ENCODE measurements around the gene RCOR2. TPM values are rescaled to one million over a fixed set of nuclear protein-coding genes. Genes with fewer than 3 reads are reported as not detected.
"Not testable (repeated sequence)": the region's sequence is repeated elsewhere in the genome, so short reads cannot be mapped to it uniquely, and the experiment has no call there.

RCOR2 gene
- polyA plus RNA-seq, 3 donors: 10.4 to 11.8 (median 11.4) TPM

DNA sequence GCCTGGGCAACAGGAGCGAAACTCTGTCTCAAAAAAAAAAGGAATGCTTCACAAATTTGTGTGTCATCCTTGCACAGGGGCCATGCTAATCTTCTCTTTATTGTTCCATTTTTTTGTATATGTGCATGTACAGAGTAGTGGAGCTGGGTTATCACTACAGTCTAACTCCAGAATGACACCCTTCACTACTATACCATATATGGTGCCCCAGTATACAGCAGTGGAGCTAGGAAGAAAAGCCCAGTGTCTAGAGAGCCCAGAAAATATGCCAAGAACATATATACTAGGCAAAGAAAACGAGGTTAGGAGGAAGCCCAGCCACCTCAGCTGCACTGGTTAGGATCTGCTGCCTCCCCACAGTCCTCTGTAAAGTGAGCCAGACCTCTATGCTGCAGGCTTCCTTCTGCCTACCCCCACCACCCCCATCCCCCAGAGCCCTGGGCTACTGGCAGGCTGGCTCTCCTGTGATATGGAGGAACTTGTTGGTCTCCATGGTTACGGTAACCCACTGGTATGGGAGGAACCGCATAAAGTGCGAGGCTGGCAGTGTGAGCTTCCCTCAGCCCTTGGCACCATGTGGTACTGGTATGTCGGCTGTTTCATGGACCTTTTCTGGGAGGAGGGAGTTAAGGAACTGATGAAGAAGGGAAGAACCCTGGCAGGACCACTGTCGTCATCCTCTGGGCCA, 34.3 kb downstream of the RCOR2 start:
- no peak for DNase-seq (ENCODE audit: low read depth in 3 of 3, low spot score in 2 of 3)

DNA sequence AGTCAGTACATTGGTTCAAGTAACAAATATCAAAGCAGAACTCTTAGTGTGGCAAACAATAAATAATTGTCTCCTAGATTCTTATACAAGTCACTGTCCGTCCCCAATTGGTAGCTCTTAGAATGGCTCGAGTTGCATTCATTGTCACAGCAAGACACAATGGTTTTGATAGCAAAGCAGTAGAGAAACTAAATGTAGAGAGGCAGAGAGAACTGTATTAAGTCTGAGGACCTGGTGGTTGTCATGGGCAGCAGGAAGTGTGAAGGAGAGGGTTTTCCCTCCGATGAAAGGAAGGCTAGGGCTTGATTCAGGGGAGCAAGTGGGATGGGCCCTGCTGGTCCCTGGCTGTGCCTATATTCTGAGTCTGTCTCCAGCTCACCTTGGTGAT, 36.6 kb downstream of the RCOR2 start:
- no peak for DNase-seq (ENCODE audit: low read depth in 3 of 3, low spot score in 2 of 3)

DNA sequence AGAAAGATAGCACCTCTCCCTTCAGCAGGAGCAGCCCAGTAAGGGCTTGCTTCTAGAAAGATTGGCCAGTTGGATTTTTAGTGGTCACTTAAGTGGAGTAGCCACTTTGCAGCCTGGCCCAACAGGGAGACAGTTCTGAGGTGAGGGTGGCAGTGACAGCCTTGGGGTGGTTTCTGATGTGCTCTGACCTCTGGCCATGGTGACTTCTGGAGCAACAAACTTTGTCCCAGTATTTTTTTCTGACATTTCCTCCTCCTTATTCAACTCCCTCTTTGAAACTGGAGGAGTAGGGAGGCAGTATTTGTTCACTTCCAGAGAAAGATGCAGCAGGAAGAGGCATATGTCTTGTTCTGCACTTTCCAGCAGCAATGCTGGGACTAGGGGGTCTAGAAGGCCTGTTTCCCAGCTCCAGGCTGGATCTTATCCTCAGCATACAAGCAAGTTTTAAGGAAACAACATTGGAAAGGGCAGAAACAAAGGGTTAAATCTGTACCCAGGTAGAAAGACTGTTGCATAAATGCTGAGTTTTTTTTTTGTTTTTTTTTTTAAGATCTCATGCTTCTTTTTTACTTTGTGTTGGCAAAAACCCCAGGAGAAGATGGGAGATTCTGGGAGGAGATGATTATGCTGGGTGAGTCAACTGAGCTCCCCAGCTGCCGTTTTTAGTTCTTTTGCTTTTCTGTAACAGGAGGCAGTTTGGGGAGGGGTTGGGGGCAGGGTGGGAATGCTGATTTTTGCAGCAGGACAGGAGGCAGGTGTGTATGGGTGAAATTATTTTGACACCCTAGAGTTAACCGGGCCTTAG, 37.2 kb downstream of the RCOR2 start:
- no peak for DNase-seq (ENCODE audit: low read depth in 3 of 3, low spot score in 2 of 3)

DNA sequence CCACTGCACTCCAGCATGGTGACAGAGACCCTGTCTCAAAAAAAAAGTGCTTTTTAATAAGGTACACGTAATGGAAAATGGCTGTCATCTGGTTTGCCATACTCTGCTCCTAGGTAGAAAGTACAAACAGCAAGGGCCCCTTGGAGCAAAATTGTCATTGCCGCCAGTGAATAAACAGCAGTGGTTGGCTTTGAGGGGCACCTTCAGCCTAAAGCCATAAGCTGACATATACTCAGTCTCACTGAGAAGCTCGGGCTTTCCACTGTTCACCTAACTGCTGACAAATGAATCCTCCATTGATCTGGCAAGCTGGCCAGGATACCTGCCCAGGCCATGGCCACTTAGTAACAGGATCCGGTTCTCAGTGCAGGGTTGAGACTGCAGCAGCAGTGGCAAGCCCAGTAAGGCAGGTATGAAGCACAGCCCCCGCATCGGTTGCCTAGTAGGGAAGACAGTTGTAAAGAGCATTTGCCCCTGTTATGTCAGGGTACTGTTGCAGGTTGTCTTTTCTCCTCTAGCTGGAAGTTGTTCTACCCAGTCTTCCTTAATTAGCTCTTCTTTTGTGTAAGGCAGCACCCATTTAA, 39.2 kb downstream of the RCOR2 start:
- DNase-seq (ENCODE audit: low read depth in 3 of 3, low spot score in 2 of 3): no peak

DNA sequence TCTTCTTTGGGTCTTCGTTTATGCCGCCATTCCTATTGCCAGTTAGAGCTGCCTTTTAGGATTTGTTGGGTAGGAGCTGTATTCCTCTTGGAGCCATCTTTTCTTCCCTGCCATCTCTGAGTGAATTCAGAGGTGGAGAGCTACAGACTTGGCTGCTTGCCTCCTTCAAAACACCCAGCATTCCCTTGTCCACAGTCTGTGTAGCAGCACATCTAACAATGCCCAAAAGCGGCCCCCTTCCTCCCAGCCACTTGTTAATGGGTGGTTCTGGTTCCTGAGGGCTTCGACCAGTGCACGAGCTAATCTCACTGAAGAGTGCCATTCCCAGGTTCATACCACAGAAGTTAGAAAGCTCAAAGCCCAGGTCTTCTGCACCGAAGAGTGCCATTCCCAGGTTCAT, 40.3 kb downstream of the RCOR2 start:
- DNase-seq (ENCODE audit: low read depth in 3 of 3, low spot score in 2 of 3): no peak

DNA sequence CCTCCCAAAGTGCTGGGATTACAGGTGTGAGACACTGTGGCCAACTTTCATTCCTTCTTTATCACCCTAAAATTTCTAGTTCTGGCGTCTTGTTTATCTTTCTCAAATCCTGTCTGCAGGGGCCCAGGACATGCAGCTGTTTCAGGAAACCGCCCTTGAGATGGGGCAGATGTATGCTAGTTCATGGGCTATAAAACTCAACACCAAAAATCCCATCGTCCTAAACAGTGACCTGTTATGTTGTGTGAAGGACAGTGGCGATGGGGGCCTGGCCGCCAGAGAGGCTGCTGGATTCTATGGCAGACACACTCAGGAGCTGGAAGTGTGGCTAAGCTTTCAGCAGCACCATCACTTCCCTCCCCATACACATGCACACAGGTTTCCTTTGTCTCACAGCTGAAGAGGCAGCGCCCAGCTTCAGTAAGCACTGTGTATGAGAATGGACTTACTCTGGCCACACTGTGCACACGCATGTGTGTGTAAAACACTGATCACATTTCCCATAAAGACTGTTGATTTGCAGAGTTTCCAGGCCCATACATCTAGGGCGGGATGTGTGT, 41.4 kb downstream of the RCOR2 start:
- no peak for DNase-seq (ENCODE audit: low read depth in 3 of 3, low spot score in 2 of 3)

DNA sequence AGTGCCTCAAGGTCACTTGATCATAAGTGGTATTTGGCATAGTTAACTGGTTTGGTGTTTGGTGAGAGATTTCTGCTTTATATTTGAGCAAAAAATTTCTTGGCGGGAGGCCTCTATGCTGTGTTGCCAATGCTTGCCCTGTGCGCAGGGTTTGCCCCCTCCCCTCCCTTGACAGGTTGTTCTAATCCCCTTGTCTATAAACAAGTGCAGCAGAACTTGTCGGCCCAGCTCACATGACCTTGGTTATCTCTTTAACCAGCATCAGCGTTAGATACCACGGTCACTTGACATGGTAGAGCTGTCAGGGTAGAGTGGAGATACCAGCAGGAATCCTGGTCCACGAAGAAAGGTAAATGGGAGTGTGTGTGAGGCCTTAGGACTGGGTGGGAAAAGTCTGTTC, 42.5 kb downstream of the RCOR2 start:
- no peak for DNase-seq (ENCODE audit: low read depth in 3 of 3, low spot score in 2 of 3)

DNA sequence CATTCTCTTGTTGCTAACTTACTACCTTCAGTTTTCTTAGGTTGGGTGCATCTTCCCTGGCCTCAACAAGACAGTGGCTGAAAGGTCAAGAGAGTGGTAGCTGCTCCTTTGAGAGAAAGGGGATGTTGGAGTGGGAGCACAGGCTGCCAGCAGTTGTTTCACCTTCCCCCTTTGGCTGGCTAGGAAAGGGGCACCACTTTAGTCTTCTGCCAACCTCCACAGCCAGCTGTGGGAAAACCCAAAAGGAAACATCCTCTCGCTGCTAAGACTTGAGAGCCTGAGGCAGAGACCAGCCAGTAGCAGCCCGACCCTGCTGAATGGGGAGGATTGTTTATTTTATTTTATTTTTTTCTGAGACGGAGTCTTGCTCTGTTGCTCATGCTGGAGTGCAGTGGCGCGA, 43.7 kb downstream of the RCOR2 start:
- no peak for DNase-seq (ENCODE audit: low read depth in 3 of 3, low spot score in 2 of 3)

DNA sequence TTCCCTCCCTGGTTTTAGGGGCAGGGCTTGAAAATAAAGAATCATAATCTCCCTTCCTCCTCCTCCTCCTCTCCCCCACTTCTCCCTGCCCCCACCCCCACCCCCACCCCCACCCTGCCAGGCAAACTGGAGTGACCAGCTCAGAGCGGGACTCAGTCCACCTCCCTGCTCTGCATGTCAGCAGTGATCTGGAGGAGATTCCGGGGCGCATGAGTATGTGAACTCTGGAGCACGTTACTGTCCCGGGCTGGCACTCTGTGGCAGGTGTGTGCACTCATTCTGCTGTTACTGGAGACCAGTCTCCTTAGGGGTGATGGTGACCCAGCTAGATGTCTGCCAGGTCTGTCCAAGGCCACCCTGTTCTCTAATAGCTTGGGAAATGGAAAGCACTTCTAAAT, 44.2 kb downstream of the RCOR2 start:
- no peak for DNase-seq (ENCODE audit: low read depth in 3 of 3, low spot score in 2 of 3)

DNA sequence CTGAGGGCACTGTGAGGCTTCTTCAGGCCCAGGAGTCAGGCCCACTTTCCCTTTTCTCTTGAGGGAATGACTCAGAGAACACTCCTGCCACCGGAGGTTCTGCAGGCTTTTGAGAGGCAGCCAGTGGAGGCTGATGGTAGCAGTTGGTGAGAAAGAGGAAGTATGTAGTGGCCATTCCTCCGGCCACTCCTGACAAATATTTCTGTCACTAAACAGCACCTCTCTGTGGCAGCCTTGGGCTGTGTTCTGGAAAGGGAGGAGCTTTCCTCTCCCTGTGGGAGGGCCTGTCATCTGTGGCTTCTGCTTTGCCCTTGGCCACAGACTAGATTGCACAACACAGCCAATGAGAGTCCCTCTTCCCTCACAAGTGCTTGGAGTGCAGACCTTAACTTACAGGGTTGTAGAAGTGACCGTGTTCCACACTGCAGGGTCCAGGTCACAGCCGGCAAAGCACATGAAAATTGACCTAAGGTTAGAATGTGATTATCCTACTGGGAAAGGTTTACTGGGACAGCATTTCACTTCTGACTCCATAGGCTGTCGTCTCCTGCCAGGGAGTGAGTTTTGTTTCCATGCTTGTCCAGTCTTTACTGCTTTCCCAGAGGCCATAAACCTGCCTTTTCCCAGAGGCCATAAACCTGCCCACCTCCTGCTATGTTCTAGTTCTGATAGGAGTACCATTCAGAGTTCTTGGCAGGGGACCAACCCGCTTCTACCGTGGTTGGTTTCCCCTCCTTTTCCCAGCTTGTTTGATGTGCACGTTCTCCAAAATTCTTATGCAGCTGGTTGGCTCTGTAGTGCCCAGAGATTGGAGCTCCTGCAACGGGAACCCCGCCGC, 44.8 kb downstream of the RCOR2 start:
- DNase-seq (ENCODE audit: low read depth in 3 of 3, low spot score in 2 of 3): peak in 1 of 3 donors; percentile 54

DNA sequence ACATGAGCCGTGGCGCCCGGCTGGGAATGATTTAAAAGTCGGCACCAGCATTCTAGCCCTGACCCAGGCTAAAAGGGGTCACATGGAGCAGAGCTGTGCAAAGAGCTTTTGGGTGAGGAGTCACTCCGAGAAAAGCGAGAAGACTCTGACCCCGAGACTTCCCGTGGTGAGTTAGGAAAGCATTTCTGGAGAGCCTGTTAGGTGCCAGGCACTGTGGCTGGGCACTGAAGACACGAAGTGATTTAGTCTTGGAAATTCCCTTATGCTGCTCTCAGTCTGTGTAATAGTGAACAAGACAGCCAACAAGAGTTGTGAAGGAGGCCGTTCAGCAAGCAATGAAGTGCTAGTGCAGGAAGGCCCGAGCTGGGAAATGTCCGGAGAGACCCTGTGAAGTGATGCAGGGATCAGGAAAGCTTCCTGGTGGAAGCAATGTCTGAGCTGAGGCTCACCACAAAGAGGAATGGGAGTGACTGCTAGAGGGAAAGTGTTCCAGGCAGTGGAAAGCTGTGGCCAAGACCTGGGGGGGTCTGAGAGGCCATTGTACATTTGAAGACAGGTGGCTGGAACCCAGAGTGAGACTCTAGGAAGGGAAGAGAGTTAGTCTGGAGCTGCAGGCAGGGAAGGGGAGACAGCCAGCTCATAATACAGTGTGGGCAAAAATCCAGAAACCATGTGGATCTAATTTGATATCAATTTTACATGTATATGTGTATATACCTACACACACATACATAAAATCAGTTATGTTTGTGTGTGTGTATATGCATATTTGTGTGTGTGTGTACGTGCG, 46.4 kb downstream of the RCOR2 start:
- no peak for DNase-seq (ENCODE audit: low read depth in 3 of 3, low spot score in 2 of 3)

DNA sequence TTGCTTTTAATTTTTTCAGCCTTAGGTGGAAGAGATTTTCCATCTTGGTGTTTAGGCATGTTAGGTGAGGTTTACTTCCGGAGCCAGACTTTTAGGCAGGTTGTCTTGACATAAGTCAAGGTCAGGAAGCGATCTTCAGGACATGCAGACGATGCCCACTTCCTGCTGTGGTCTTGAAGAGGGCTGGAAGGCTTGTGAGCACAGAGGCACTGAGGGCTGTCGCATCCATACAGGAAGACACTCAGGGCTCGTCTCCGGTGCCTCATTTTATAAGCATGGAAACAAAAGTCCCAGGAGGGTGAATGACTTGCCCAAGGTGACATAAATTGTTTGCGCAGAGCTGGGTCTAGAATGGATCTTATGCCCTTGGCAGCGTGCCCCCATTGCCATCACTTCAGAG, 47.3 kb downstream of the RCOR2 start:
- no peak for DNase-seq (ENCODE audit: low read depth in 3 of 3, low spot score in 2 of 3)

DNA sequence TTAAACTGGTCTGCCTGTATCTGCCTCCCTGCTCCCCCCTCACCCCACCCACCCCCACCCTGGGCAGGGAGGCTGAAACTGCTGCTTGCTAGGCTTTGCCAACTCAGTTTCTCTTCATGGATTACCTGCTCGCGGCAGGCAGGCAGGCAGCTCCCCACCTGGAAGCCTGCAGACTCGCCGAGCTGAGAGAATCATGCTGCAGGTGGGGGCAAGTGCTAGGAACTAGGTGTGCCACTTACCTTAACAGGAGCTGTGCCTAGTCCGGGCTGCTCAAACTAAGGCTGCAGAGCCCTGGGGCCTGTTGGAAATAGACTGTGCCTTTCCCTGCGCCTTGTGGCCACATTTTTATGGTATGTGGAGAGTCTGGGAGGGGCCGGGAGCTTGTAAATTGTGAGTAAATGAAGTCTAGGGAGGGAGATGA, 47.8 kb downstream of the RCOR2 start:
- no peak for DNase-seq (ENCODE audit: low read depth in 3 of 3, low spot score in 2 of 3)

DNA sequence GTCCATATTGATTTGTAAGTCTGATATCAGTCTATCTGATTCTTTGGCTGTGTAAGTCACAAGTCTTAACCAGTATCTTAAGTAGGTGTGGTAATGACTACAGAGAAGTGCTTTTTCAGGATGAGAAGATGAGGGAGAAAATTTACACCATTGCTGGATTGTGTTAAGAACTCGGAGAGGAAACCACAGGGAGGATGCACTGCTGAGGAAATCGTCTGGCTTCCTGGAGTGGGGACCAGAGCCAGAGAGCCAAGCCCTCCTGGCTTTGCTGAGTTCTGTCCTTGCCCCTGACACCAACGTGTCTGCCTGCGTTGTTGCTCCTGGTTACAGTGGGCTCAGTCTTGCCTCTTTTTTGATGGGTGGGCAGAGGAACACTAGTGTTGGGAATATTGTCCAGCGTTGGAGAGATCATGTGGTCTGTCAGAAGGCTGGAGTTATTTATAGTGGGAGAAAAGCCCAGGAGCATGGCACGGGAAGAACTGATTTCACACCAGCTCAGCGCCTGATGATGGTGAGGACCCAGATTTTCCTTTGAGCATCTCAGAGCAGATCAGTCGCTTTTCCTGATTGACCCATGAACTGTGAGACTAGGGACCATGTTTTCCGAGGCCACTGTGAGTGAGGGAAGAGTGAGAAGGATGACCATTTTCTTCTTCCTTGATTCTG, 48.4 kb downstream of the RCOR2 start:
- no peak for DNase-seq (ENCODE audit: low read depth in 3 of 3, low spot score in 2 of 3)

DNA sequence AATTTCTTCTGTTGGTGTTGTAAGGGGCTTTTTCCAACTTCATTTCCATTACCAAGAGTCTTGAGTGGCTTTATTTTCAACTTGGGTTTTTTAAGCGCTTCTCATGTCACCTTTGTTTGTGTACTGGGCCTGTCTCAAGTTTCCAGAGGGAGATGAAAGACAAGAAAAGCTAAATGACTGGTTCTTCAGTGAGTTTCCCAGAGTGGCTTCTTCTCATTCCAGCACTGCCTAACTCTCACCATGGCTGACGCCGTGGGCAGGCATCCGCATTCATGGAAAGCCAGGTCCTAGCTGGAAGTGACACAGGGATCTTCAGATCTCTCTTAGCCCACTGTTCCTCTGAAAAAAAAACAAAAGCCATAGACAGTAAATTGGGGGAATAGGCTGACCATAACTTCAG, 49.5 kb downstream of the RCOR2 start:
- no peak for DNase-seq (ENCODE audit: low read depth in 3 of 3, low spot score in 2 of 3)

DNA sequence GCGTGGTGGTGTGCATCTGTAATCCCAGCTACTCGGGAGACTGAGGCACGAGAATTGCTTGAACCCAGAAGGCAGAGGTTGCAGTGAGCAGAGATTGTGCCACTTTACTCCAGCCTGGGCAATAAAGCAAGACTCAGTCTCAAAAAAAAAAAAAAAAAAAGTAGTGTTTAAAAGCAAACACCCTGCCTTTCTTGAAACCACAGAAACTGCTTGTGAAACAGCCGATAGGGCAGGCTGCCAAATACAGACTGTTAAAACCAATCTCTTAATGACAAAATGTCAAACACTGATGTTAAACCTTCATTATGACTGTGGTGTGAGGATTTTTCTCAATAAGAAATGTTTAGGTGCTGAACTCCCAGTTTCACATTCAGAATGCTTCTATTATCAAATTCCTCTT, 50.8 kb downstream of the RCOR2 start:
- DNase-seq (ENCODE audit: low read depth in 3 of 3, low spot score in 2 of 3): no peak

DNA sequence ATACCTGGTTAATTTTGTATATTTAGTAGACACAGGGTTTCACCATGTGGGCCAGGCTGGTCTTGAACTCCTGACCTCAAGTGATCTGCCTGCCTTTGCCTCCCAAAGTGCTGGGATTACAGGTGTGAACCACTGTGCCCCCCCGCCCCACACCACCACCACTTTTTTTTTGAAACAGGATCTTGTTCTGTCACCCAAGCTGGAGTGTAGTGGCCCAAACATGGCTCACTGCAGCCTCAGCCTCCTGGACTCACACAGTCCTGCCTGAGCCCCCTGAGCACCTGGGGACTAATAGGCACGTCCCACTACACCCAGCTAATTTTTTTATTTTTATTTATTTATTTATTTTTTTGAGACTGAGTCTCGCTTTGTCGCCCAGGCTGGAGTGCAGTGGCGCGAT, 53.3 kb downstream of the RCOR2 start:
- DNase-seq (ENCODE audit: low read depth in 3 of 3, low spot score in 2 of 3): not testable (repeated sequence)

DNA sequence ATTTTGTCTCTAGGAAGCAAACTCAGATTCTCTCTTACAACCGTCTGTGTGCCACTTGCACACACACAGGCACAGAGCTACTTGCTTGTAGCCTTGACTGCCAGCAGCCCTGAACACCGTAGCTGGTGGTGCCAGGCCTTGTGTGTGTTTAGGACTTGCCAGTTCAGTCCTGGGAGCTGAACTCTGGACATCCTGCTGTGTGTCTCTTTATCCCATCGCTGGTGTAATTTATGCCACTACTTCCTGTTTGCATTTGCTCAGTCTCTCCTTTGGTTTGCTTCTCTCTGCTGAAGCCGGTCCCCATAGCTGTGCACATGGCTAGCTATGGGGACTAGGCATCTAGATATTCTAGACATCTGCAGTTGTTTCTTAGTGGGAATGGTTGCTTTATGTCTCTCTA, 54.0 kb downstream of the RCOR2 start:
- DNase-seq (ENCODE audit: low read depth in 3 of 3, low spot score in 2 of 3): no peak
